Neural progenitor cell (in vitro differentiated cells): Measurements from ENCODE around the gene ARSD.

Experiments
- EZH2 ChIP-seq: fragments of 200-600 bp; sonication (generic); IDR thresholded peaks from 2 replicates; pipeline ENCODE4 v1.6.1; 2017; ENCODE audit warnings: antibody characterized with exemption, mild to moderate bottlenecking, moderate library complexity
- EZH2phosphoT487 ChIP-seq: fragments of 200-600 bp; sonication (generic); IDR thresholded peaks from 2 replicates; pipeline ENCODE4 v1.6.1; 2017; ENCODE audit warnings: antibody characterized with exemption
- TF ChIP-seq, protein P1 (sequence below): fragments of 200-600 bp; sonication (generic); IDR thresholded peaks from 2 replicates; pipeline ENCODE4 v1.5.1; 2017; ENCODE audit warnings: antibody characterized with exemption, mild to moderate bottlenecking

GRCh38 chrX:2954541-2954940 lies 25.4 kb upstream of the ARSD start:
- TF ChIP-seq, protein P1, sequence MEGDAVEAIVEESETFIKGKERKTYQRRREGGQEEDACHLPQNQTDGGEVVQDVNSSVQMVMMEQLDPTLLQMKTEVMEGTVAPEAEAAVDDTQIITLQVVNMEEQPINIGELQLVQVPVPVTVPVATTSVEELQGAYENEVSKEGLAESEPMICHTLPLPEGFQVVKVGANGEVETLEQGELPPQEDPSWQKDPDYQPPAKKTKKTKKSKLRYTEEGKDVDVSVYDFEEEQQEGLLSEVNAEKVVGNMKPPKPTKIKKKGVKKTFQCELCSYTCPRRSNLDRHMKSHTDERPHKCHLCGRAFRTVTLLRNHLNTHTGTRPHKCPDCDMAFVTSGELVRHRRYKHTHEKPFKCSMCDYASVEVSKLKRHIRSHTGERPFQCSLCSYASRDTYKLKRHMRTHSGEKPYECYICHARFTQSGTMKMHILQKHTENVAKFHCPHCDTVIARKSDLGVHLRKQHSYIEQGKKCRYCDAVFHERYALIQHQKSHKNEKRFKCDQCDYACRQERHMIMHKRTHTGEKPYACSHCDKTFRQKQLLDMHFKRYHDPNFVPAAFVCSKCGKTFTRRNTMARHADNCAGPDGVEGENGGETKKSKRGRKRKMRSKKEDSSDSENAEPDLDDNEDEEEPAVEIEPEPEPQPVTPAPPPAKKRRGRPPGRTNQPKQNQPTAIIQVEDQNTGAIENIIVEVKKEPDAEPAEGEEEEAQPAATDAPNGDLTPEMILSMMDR, result no peak
- TF ChIP-seq EZH2 (no peak), EZH2phosphoT487 (no peak)
